MM.1S (cell line): ENCODE results near the gene EFEMP2.
A peak's percentile ranks its signal among the peaks of the same experiment; 100 is the strongest.

Experiments
- EZH2phosphoT487 ChIP-seq: fragments of 300-600 bp; sonication (generic); IDR thresholded peaks from 2 replicates; pipeline ENCODE4 v1.6.1; 2018; ENCODE audit warnings: antibody characterized with exemption, low read length
- TF ChIP-seq, protein P1 (sequence below): fragments of 300-600 bp; sonication (generic); IDR thresholded peaks from 2 replicates; pipeline ENCODE4 v1.5.1; 2016; ENCODE audit warnings: antibody characterized with exemption, low read length, mixed read lengths

DNA sequence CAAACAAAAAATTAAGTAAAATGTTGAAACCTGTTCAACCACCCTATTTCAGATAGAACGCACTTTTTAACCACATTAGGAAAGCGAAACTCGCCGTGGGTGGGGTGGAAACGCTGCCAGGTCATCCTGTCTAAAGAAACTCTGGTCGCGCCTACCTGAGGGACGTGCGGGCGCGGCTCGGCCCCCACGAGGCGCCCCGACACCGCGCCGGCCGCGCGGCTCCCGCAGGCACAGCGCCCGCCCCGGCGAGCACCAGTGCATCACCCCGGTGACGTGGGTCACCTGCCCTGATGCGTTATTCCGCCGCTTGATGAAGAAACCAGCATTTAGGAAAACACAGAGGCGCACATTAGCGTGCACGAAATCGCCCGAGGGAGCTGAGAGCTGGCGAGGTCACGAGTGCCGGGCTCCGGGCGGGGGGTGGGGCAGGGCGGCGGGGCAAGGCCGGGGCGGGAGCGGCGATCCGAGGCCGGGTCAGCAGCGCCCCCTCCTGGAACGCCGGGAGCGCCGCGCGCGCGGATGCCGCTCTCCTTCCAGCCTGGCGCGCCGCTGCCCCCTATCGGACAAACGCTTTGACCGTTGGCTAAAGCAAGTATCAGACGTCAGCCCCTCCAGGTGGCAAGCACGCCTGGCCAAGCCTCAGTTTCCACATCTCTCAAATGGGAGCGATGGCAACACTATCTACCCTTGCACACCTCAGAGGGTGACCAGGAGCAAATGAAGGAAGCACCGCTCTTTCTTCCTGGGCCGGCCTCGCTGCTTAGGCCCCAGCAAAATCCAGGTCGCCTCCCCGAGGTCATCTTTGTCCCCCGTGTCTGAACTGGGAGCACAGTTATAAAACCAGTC lies 54.5 kb downstream of the EFEMP2 start:
- TF ChIP-seq, protein P1, sequence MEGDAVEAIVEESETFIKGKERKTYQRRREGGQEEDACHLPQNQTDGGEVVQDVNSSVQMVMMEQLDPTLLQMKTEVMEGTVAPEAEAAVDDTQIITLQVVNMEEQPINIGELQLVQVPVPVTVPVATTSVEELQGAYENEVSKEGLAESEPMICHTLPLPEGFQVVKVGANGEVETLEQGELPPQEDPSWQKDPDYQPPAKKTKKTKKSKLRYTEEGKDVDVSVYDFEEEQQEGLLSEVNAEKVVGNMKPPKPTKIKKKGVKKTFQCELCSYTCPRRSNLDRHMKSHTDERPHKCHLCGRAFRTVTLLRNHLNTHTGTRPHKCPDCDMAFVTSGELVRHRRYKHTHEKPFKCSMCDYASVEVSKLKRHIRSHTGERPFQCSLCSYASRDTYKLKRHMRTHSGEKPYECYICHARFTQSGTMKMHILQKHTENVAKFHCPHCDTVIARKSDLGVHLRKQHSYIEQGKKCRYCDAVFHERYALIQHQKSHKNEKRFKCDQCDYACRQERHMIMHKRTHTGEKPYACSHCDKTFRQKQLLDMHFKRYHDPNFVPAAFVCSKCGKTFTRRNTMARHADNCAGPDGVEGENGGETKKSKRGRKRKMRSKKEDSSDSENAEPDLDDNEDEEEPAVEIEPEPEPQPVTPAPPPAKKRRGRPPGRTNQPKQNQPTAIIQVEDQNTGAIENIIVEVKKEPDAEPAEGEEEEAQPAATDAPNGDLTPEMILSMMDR, result peak; percentile 94
- TF ChIP-seq EZH2phosphoT487, result no peak
